Testis (tissue), 3 donors: ENCODE data around the gene NRF1. TPM values are rescaled to one million over a fixed set of nuclear protein-coding genes. Genes with fewer than 3 reads are reported as not detected.
"Not testable (repeated sequence)": the region's sequence is repeated elsewhere in the genome, so short reads cannot be mapped to it uniquely, and the experiment has no call there.

ENCODE experiments used
- DNase-seq: peaks from one replicate; pipeline ENCODE4 v3.0.0-alpha.2; 2019
- H3K27ac ChIP-seq, 2 donors: fragments of 200-600 bp; sonication (generic); one replicate each; pipeline ENCODE4 v1.5.1; 2019
- H3K27me3 ChIP-seq: fragments of 200-600 bp; sonication (generic); one replicate; pipeline ENCODE4 v1.5.1; 2019
- H3K36me3 ChIP-seq: fragments of 200-600 bp; sonication (generic); one replicate; pipeline ENCODE4 v1.5.1; 2017; ENCODE audit warnings: low read depth; ENCODE audit errors: missing control alignments
- H3K4me1 ChIP-seq: fragments of 200-600 bp; sonication (generic); one replicate; pipeline ENCODE4 v1.5.1; 2019
- H3K4me3 ChIP-seq, 2 donors: fragments of 200-600 bp; sonication (generic); one replicate each; pipeline ENCODE4 v1.5.1; 2017 to 2019
- H3K9me3 ChIP-seq: fragments of 200-600 bp; sonication (generic); one replicate; pipeline ENCODE4 v1.5.1; 2017
- CTCF ChIP-seq, 3 experiments: fragments of 450-650 bp in 2 of 3; fragments of 200-600 bp in 1 of 3; sonication (generic) in 1 of 3; IDR thresholded peaks; one replicate each; pipeline ENCODE4 v1.5.1; 2016 to 2019; ENCODE audit warnings: antibody characterized with exemption in 3 of 3, mild to moderate bottlenecking in 2 of 3, moderate library complexity in 1 of 3
- POLR2A ChIP-seq: fragments of 450-650 bp; IDR thresholded peaks from one replicate; pipeline ENCODE4 v1.6.1; 2017; ENCODE audit warnings: antibody characterized with exemption, mild to moderate bottlenecking, moderate library complexity
- WGBS, 2 donors: methylation state at CpG; one replicate each; pipeline ENCODE4 v1.1.5; 2018; 5-methylcytosine and 5-hydroxymethylcytosine counted together
- intact Hi-C: fragments of 100-400 bp; cut with DNase I; formaldehyde crosslinking; loops from one replicate; pipeline ENCODE4 v1.15.1; 2023; ENCODE audit warnings: low total_unique reads
- polyA plus RNA-seq: library from polyadenylated mRNA; stranded (reverse); fragments of 350-450 nt; fragmentation: Illumina TruSeq; extraction: RNeasy Lipid Tissue Mini Kit (QIAGEN cat#74804); gene quantifications from one replicate; pipeline ENCODE4 v1.2.3, GENCODE V29; 2014; ENCODE audit warnings: low read depth, low replicate concordance; ENCODE audit not compliant: insufficient read depth
- total RNA-seq, 2 donors: library from RNA; depleted of rRNA; stranded (reverse); fragments of >200 nt; gene quantifications; one replicate each; pipeline ENCODE4 v1.2.3, GENCODE V29; 2016

NRF1 gene
- total and polyA plus RNA-seq, 3 donors from 2014 or later: 16.9 to 41.6 (median 26.9) TPM

GRCh38 chr7:129649128-129649690, 37.7 kb downstream of the NRF1 start:
- Histone ChIP-seq H3K36me3 (no peaks in the 10 kb centered on the region), H3K27ac (no peak overlapping the region), H3K4me1 (no peaks in the 10 kb centered on the region), H3K9me3 (no peaks in the 10 kb centered on the region), H3K27me3 (no peaks in the 10 kb centered on the region), H3K4me3 (no peak overlapping the region)
- no peak for DNase-seq
- 70 to 95% methylated on average over 1 of the region's 1 CpG for WGBS, 2 donors
- TF ChIP-seq CTCF (IDR thresholded peaks at IDR 0.05) (no peak), POLR2A (no peak)
- intact Hi-C loops: no loop called here

- Histone ChIP-seq H3K4me1 (no peaks in the 10 kb centered on the region), H3K4me3 (no peak overlapping the region), H3K27me3 (no peaks in the 10 kb centered on the region), H3K9me3 (no peaks in the 10 kb centered on the region), H3K27ac (no peak overlapping the region), H3K36me3 (no peaks in the 10 kb centered on the region)
- no peak for DNase-seq
- TF ChIP-seq CTCF (IDR thresholded peaks at IDR 0.05) (no peak), POLR2A (no peak)
- WGBS, 2 donors: 89 to 96% methylated on average over 5 of the region's 5 CpGs
- intact Hi-C loops: no loop called here
These were observed 38.7 kb downstream of the NRF1 start for GRCh38 chr7:129650056-129650758.

GRCh38 chr7:129652914-129653313, 41.4 kb downstream of the NRF1 start:
- Histone ChIP-seq H3K27me3 (no peaks in the 10 kb centered on the region), H3K4me3 (no peak overlapping the region), H3K36me3 (no peaks in the 10 kb centered on the region), H3K27ac (no peak overlapping the region), H3K9me3 (no peaks in the 10 kb centered on the region), H3K4me1 (no peaks in the 10 kb centered on the region)
- intact Hi-C loops: no loop called here
- no peak for TF ChIP-seq CTCF (IDR thresholded peaks at IDR 0.05)
- TF ChIP-seq POLR2A: no peak
- DNase-seq: no peak
- 88 to 92% methylated on average over 1 of the region's 1 CpG for WGBS, 2 donors

GRCh38 chr7:129655811-129656210, 44.3 kb downstream of the NRF1 start:
- no peaks in the 10 kb centered on the region for H3K36me3 ChIP-seq
- 82 to 85% methylated on average over 3 of the region's 3 CpGs for WGBS, 2 donors
- DNase-seq: no peak
- no peaks in the 10 kb centered on the region for H3K9me3 ChIP-seq
- intact Hi-C loops: no loop called here
- H3K4me1 ChIP-seq: no peaks in the 10 kb centered on the region
- H3K27me3 ChIP-seq: no peaks in the 10 kb centered on the region
- TF ChIP-seq POLR2A (no peak), CTCF (IDR thresholded peaks at IDR 0.05) (no peak)
- H3K4me3 ChIP-seq: no peak overlapping the region
- H3K27ac ChIP-seq: no peak overlapping the region

GRCh38 chr7:129657363-129657762, 45.8 kb downstream of the NRF1 start:
- no peaks in the 10 kb centered on the region for H3K36me3 ChIP-seq
- 90 to 92% methylated on average over 8 of the region's 8 CpGs for WGBS, 2 donors
- DNase-seq: no peak

GRCh38 chr7:129659907-129660306, 48.4 kb downstream of the NRF1 start:
- H3K36me3 ChIP-seq, H3K4me3 ChIP-seq, DNase-seq, H3K4me1 ChIP-seq, H3K27ac ChIP-seq, H3K9me3 ChIP-seq, H3K27me3 ChIP-seq: not testable (repeated sequence)
- WGBS, 2 donors: 61 to 97% methylated on average over 2 of the region's 2 CpGs
- intact Hi-C loops: loop anchor here (10.0 kb wide), 1 partner anchor 165 kb away; no protein-coding TSS in a partner anchor

More at GRCh38 chr7:129657363-129657762, 45.8 kb downstream of the NRF1 start:
- H3K27me3 ChIP-seq: no peaks in the 10 kb centered on the region
- no peak for TF ChIP-seq POLR2A
- TF ChIP-seq CTCF (IDR thresholded peaks at IDR 0.05): no peak
- H3K27ac ChIP-seq: no peak overlapping the region
- intact Hi-C loops: no loop called here
- H3K4me3 ChIP-seq: no peak overlapping the region
- H3K4me1 ChIP-seq: no peaks in the 10 kb centered on the region
- H3K9me3 ChIP-seq: no peaks in the 10 kb centered on the region
